A549 (cell line): ENCODE results near the gene EPS15. TPM values are rescaled to one million over a fixed set of nuclear protein-coding genes. Genes with fewer than 3 reads are reported as not detected.

ENCODE experiments used
- ATAC-seq, 2 experiments: fragments of 200-7000 bp in 1 of 2; fragments of >200 bp in 1 of 2; cut with Nextera tagmentation in 1 of 2; cut with Tn5 transposase in 1 of 2; 3 replicates each; pipeline versions ENCODE4 v1.8.0 to v1.9.1; 2018 to 2020; ENCODE audit warnings: mild to moderate bottlenecking in 1 of 2, moderate library complexity in 1 of 2
- CTCF ChIA-PET: fragments of 300-600 bp; sonication (Branson Sonifier 250); formaldehyde crosslinking; extraction: SDS; loops from one replicate; lab custom pipeline; 2021; ENCODE audit warnings: antibody characterized with exemption, inconsistent platforms; lab: Yijun Ruan, JAX
- POLR2A ChIA-PET: fragments of 350-600 bp; formaldehyde crosslinking; extraction: SDS; loops from one replicate; lab custom pipeline; 2021; ENCODE audit warnings: antibody characterized with exemption, inconsistent platforms; lab: Yijun Ruan, JAX
- DNase-seq, 2 experiments: peaks; one replicate each; pipeline versions ENCODE4 v3.0.0 to v3.0.0-alpha.2; 2011 to 2016; ENCODE audit warnings: low read depth in 1 of 2, low spot score in 1 of 2
- FAIRE-seq: peaks from 2 replicates; lab custom pipeline; 2011; peaks lifted over from hg19 to GRCh38; lab: Jason Lieb, UNC
- H3K27ac ChIP-seq, 2 experiments: fragments of >200 bp; sonication (Bioruptor Twin); formaldehyde crosslinking; 3 replicates each; pipeline ENCODE4 v1.5.1; 2016 to 2017
- H3K4me1 ChIP-seq: fragments of >200 bp; sonication (Bioruptor Twin); formaldehyde crosslinking; 3 replicates; pipeline ENCODE4 v1.6.1; 2016
- H3K4me2 ChIP-seq: fragments of >200 bp; sonication (Bioruptor Twin); formaldehyde crosslinking; 3 replicates; pipeline ENCODE4 v1.6.1; 2016
- H3K4me3 ChIP-seq: fragments of >200 bp; sonication (Bioruptor Twin); formaldehyde crosslinking; 3 replicates; pipeline ENCODE4 v1.5.1; 2016
- H3K9me3 ChIP-seq: fragments of >200 bp; sonication (Bioruptor Twin); formaldehyde crosslinking; 3 replicates; pipeline ENCODE4 v1.6.1; 2016
- BHLHE40 ChIP-seq: IDR thresholded peaks from 2 replicates; pipeline ENCODE4 v1.6.1; 2012; ENCODE audit warnings: low read depth, low read length, inconsistent platforms
- CBX2 ChIP-seq: fragments of 200-600 bp; sonication (generic); IDR thresholded peaks from 2 replicates; pipeline ENCODE4 v1.6.1; 2016; ENCODE audit warnings: low read depth, mild to moderate bottlenecking, borderline replicate concordance
- CBX8 ChIP-seq: fragments of 200-600 bp; sonication (generic); IDR thresholded peaks from 2 replicates; pipeline ENCODE4 v1.6.1; 2016
- CEBPB ChIP-seq, 2 experiments: fragments of >200 bp in 1 of 2; sonication (Bioruptor Twin) in 1 of 2; formaldehyde crosslinking in 1 of 2; IDR thresholded peaks; 2 replicates each; pipeline ENCODE4 v1.6.1; 2012 to 2016
- CHD2 ChIP-seq: fragments of 150-350 bp; IDR thresholded peaks from 2 replicates; pipeline ENCODE4 v1.6.1; 2014; ENCODE audit warnings: low read length; ENCODE audit not compliant: partially characterized antibody
- CHD4 ChIP-seq: fragments of 200-600 bp; sonication (generic); IDR thresholded peaks from 2 replicates; pipeline ENCODE4 v1.6.1; 2016; ENCODE audit warnings: antibody characterized with exemption, mild to moderate bottlenecking, borderline replicate concordance
- EHMT2 ChIP-seq: fragments of 200-600 bp; sonication (generic); IDR thresholded peaks from 2 replicates; pipeline ENCODE4 v1.6.1; 2016; ENCODE audit warnings: antibody characterized with exemption, low read depth, mild to moderate bottlenecking, moderate library complexity
- FOSB ChIP-seq: fragments of 250-450 bp; sonication (Bioruptor Pico); IDR thresholded peaks from 2 replicates; pipeline ENCODE4 v1.5.0; 2020; ENCODE audit warnings: mild to moderate bottlenecking, moderate library complexity
- FOXS1 ChIP-seq: fragments of 250-450 bp; sonication (Bioruptor Pico); IDR thresholded peaks from 2 replicates; pipeline ENCODE4 v1.5.0; 2020; ENCODE audit warnings: mild to moderate bottlenecking, moderate library complexity
- HEYL ChIP-seq: fragments of 250-450 bp; sonication (Bioruptor Pico); IDR thresholded peaks from 2 replicates; pipeline ENCODE4 v1.8.0; 2021; ENCODE audit warnings: mild to moderate bottlenecking, moderate library complexity
- HMGXB4 ChIP-seq: fragments of 250-450 bp; sonication (Bioruptor Pico); IDR thresholded peaks from 2 replicates; pipeline ENCODE4 v1.5.0; 2021; ENCODE audit warnings: mild to moderate bottlenecking, moderate library complexity, borderline replicate concordance
- HOXA7 ChIP-seq: fragments of 250-450 bp; sonication (Bioruptor Pico); IDR thresholded peaks from 2 replicates; pipeline ENCODE4 v1.5.0; 2020; ENCODE audit warnings: mild to moderate bottlenecking, moderate library complexity
- HOXB5 ChIP-seq: fragments of 250-450 bp; sonication (Bioruptor Pico); IDR thresholded peaks from 2 replicates; pipeline ENCODE4 v1.5.0; 2020; ENCODE audit warnings: mild to moderate bottlenecking, moderate library complexity
- KDM5A ChIP-seq: fragments of 200-600 bp; sonication (generic); IDR thresholded peaks from 2 replicates; pipeline ENCODE4 v1.6.1; 2016; ENCODE audit warnings: antibody characterized with exemption, mild to moderate bottlenecking
- MAZ ChIP-seq: fragments of 150-350 bp; IDR thresholded peaks from 2 replicates; pipeline ENCODE4 v1.6.1; 2014; ENCODE audit warnings: antibody characterized with exemption, low read depth, low read length, borderline replicate concordance
- NFE2L2 ChIP-seq: fragments of 150-350 bp; conservative IDR thresholded peaks from 2 replicates; pipeline ENCODE4 v1.6.1; 2014; ENCODE audit warnings: low read length
- NPAS2 ChIP-seq: fragments of 250-450 bp; sonication (Bioruptor Pico); IDR thresholded peaks from 2 replicates; pipeline ENCODE4 v1.8.0; 2022; ENCODE audit warnings: mild to moderate bottlenecking, moderate library complexity, borderline replicate concordance
- PHF8 ChIP-seq: fragments of 200-600 bp; sonication (generic); IDR thresholded peaks from 2 replicates; pipeline ENCODE4 v1.6.1; 2016; ENCODE audit warnings: low read depth, mild to moderate bottlenecking, antibody characterized with exemption, moderate library complexity, borderline replicate concordance
- POLR2A ChIP-seq: IDR thresholded peaks from 2 replicates; pipeline ENCODE4 v1.6.1; 2012; ENCODE audit warnings: mild to moderate bottlenecking, low read length
- RAD21 ChIP-seq, 2 experiments: fragments of >200 bp in 1 of 2; sonication (Bioruptor Twin) in 1 of 2; formaldehyde crosslinking in 1 of 2; IDR thresholded peaks in 1 of 2; conservative IDR thresholded peaks in 1 of 2; 2 replicates in 1 of 2; 3 replicates in 1 of 2; pipeline ENCODE4 v1.6.1; 2012 to 2018; ENCODE audit warnings: inconsistent platforms in 1 of 2
- RCOR1 ChIP-seq: fragments of 150-350 bp; IDR thresholded peaks from 2 replicates; pipeline ENCODE4 v1.6.1; 2014; ENCODE audit warnings: antibody characterized with exemption, low read length, low read depth
- REST ChIP-seq: fragments of 200-600 bp; sonication (generic); IDR thresholded peaks from 2 replicates; pipeline ENCODE4 v1.6.1; 2016; ENCODE audit warnings: antibody characterized with exemption, mild to moderate bottlenecking, moderate library complexity
- ZC3H11A ChIP-seq: fragments of 450-650 bp; IDR thresholded peaks from 2 replicates; pipeline ENCODE4 v1.6.1; 2014; ENCODE audit warnings: antibody characterized with exemption, mild to moderate bottlenecking
- ZFP36 ChIP-seq: fragments of 450-650 bp; IDR thresholded peaks from 2 replicates; pipeline ENCODE4 v1.6.1; 2014; ENCODE audit warnings: borderline replicate concordance; ENCODE audit not compliant: partially characterized antibody
- WGBS: methylation state at CpG from one replicate; pipeline ENCODE4 v1.1.6; 2017; ENCODE audit errors: missing lambda C conversion rate; 5-methylcytosine and 5-hydroxymethylcytosine counted together
- polyA plus RNA-seq, 4 experiments: library from polyadenylated mRNA; depleted of rRNA in 3 of 4; stranded (reverse); fragments of >200 nt; fragmentation: RNase III in 1 of 4; extraction: RNeasy Plus Mini Kit Qiagen cat#74134 plus additional on column Dnase treatment in 1 of 4; gene quantifications; 2 replicates in 3 of 4; 3 replicates in 1 of 4; pipeline ENCODE4 v1.2.3, GENCODE V29; 2011 to 2017
- TF ChIP-seq, protein P1 (sequence below): fragments of 450-650 bp; IDR thresholded peaks from 2 replicates; pipeline ENCODE4 v1.6.1; 2014; ENCODE audit warnings: antibody characterized with exemption
- TF ChIP-seq, protein P2 (sequence below): fragments of 150-350 bp; IDR thresholded peaks from 2 replicates; pipeline ENCODE4 v1.6.1; 2014; ENCODE audit warnings: low read depth, mild to moderate bottlenecking, low read length
- TF ChIP-seq, protein P3 (sequence below): IDR thresholded peaks from 2 replicates; pipeline ENCODE4 v1.6.1; 2012; ENCODE audit warnings: low read depth, borderline replicate concordance

The EPS15 gene
- polyA plus RNA-seq, 2 of the 4 experiments (the other 2 are of a cell fraction) = 10.9 to 35.4 TPM

DNA sequence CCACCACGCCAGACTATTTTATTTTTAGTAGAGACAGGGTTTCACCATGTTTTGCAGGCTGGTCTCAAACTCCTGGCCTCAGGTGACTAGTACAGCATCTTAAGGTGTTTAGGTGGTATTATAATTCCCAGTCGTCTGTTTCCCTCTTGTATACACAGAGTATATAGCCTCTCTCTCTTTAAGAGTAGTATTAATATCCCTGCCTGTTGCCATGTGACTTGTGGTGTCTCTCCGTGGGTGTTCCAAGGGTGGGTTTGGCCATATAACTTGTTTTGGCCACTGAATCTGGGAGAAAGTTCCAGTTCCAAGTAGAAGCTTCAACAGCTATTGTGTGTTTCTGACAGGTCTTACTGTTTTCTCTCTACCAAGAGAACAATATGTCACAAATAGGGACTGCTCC, 29.6 kb downstream of the EPS15 start:
- ATAC-seq (no peak), DNase-seq (no peak)
- POLR2A ChIA-PET = no interaction called here
- CTCF ChIA-PET = no interaction called here
- WGBS = 90% methylated on average over 3 of the region's 3 CpGs
- Histone ChIP-seq H3K27ac (no peak overlapping the region), H3K4me1 (peaks cover 16% of the 10 kb centered on the region; the same call in 1 of the 3 replicates)
- no peak for TF ChIP-seq CHD4
- TF ChIP-seq HMGXB4 (CRISPR knock-in tag) = no peak
- TF ChIP-seq RCOR1 = no peak
- TF ChIP-seq ZC3H11A = no peak
- no peak for TF ChIP-seq HEYL
- no peak for TF ChIP-seq HOXA7
- TF ChIP-seq FOXS1 = no peak
- TF ChIP-seq PHF8 = no peak
- no peak for TF ChIP-seq CBX8
- no peak for TF ChIP-seq FOSB (CRISPR knock-in tag)
- TF ChIP-seq EHMT2 = no peak
- no peak for TF ChIP-seq NFE2L2
- TF ChIP-seq, all 56 proteins: peak for 0
- no peaks in the 10 kb centered on the region for H3K9me3 ChIP-seq
- no peak for FAIRE-seq
- no peak overlapping the region for H3K4me3 ChIP-seq
- H3K4me2 ChIP-seq = no peak overlapping the region

- ChIA-PET POLR2A (no interaction called here), CTCF (no interaction called here)
- ATAC-seq (no peak; a peak in 1 of 6 replicates), FAIRE-seq (no peak), DNase-seq (no peak)
- H3K4me2 ChIP-seq = no peak overlapping the region; the same call in 2 of the 3 replicates
- H3K27ac ChIP-seq = no peak overlapping the region
- peaks cover 16% of the 10 kb centered on the region; the same call in 1 of the 3 replicates for H3K4me1 ChIP-seq
- H3K4me3 ChIP-seq = no peak overlapping the region
- no peaks in the 10 kb centered on the region for H3K9me3 ChIP-seq
- 85% methylated on average over 4 of the region's 4 CpGs for WGBS
- TF ChIP-seq BHLHE40 (no peak), KDM5A (no peak), MAZ (no peak), CBX2 (no peak), HMGXB4 (CRISPR knock-in tag) (no peak), POLR2A (no peak), NPAS2 (CRISPR knock-in tag) (no peak), NFE2L2 (no peak), CHD2 (no peak), RAD21 (conservative IDR thresholded peaks at IDR 0.05 in 1 of 2, IDR thresholded peaks at IDR 0.05 in 1 of 2) (no peak), ZFP36 (no peak), HOXB5 (no peak), REST (no peak), CEBPB (IDR thresholded peaks at IDR 0.05) (no peak)
- TF ChIP-seq, protein P1, sequence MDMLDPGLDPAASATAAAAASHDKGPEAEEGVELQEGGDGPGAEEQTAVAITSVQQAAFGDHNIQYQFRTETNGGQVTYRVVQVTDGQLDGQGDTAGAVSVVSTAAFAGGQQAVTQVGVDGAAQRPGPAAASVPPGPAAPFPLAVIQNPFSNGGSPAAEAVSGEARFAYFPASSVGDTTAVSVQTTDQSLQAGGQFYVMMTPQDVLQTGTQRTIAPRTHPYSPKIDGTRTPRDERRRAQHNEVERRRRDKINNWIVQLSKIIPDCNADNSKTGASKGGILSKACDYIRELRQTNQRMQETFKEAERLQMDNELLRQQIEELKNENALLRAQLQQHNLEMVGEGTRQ = no peak
- TF ChIP-seq, protein P2, sequence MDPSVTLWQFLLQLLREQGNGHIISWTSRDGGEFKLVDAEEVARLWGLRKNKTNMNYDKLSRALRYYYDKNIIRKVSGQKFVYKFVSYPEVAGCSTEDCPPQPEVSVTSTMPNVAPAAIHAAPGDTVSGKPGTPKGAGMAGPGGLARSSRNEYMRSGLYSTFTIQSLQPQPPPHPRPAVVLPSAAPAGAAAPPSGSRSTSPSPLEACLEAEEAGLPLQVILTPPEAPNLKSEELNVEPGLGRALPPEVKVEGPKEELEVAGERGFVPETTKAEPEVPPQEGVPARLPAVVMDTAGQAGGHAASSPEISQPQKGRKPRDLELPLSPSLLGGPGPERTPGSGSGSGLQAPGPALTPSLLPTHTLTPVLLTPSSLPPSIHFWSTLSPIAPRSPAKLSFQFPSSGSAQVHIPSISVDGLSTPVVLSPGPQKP = no peak
- TF ChIP-seq, protein P3, sequence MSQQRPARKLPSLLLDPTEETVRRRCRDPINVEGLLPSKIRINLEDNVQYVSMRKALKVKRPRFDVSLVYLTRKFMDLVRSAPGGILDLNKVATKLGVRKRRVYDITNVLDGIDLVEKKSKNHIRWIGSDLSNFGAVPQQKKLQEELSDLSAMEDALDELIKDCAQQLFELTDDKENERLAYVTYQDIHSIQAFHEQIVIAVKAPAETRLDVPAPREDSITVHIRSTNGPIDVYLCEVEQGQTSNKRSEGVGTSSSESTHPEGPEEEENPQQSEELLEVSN = no peak
Observed at GRCh38 chr1:51488372-51489050, 30.6 kb downstream of the EPS15 start.
